ENCODE measurements around the gene PLK1. TPM values are rescaled to one million over a fixed set of nuclear protein-coding genes. Genes with fewer than 3 reads are reported as not detected.

PLK1 gene
- total and polyA plus RNA-seq, 4 donors: 1.9 to 3.6 (median 3.2) TPM

DNA sequence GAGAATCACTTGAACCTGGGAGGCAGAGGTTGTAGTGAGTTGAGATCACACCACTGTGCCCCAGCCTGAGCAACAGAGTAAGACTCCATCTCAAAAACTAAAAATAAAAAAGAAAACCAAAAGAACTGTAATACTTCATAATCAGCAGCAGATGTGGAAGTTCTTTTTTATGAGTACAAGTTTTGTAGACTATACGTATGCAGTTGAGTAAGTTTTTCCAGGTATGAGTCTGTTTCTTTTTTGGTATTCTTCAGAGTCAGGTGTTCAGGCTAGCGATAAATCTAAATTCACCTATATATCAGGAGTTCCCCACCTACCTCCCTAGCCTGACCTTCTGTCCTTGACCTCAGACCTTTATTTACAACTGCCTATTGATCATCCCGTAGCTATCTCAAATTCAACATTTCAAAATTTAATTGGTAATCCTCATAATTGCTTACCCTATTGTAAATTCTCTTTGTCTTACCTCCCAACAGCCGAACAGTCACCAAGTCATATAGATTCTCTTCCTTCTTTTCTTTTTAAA, 26.7 kb upstream of the PLK1 start:
- no peaks in the 10 kb centered on the region for H3K9me3 ChIP-seq (ENCODE audit: control insufficient read depth in 4 of 4, insufficient read depth in 3 of 4, low read length in 3 of 4)
- peaks cover 0 to 3% (median 0%) of the 10 kb centered on the region in 5 donors for H3K4me1 ChIP-seq (ENCODE audit: control insufficient read depth in 5 of 5, insufficient read depth in 5 of 5, low read length in 5 of 5)
- H3K4me3 ChIP-seq: no peak overlapping the region
- H3K36me3 ChIP-seq (ENCODE audit: control insufficient read depth in 4 of 4, insufficient read depth in 4 of 4, low read length in 4 of 4): peaks cover 0 to 10% (median 7%) of the 10 kb centered on the region in 4 donors
- DNase-seq (no peak), ATAC-seq (ENCODE audit: insufficient read depth, low FRiP score) (no peak)
- 85 to 95% methylated on average over 4 of the region's 4 CpGs for WGBS, 2 donors
- no peak overlapping the region for H3K27ac ChIP-seq (ENCODE audit: low read depth in 1 of 2, low read length in 1 of 2)
- H3K9ac ChIP-seq (ENCODE audit: insufficient read depth in 1 of 2, low read length in 2 of 2): no peak overlapping the region
- H3K27me3 ChIP-seq (ENCODE audit: control insufficient read depth in 3 of 3, insufficient read depth in 3 of 3, low read length in 2 of 3): no peaks in the 10 kb centered on the region
- TF ChIP-seq, protein P1, sequence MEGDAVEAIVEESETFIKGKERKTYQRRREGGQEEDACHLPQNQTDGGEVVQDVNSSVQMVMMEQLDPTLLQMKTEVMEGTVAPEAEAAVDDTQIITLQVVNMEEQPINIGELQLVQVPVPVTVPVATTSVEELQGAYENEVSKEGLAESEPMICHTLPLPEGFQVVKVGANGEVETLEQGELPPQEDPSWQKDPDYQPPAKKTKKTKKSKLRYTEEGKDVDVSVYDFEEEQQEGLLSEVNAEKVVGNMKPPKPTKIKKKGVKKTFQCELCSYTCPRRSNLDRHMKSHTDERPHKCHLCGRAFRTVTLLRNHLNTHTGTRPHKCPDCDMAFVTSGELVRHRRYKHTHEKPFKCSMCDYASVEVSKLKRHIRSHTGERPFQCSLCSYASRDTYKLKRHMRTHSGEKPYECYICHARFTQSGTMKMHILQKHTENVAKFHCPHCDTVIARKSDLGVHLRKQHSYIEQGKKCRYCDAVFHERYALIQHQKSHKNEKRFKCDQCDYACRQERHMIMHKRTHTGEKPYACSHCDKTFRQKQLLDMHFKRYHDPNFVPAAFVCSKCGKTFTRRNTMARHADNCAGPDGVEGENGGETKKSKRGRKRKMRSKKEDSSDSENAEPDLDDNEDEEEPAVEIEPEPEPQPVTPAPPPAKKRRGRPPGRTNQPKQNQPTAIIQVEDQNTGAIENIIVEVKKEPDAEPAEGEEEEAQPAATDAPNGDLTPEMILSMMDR (IDR thresholded peaks at IDR 0.05; ENCODE audit: control extremely low read depth, extremely low read depth): no peak

DNA sequence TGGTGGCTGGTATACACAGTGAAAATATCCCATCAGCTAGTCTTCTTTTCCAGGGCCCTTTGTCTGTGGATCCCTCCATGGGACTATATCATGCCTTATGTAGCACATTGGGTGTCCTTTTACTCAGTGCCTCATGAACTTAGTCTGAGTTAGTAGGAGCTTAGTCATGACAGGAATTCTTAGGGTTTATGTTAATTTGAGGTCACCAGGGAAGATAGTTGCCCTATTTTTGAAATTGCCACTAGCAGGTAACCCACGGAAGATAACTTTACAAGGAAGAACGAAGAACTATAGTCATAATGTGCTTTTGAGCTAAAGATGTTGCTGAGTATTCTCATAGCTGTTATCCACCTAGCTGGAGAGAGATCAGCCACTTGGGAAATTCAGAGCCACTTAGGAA, 14.8 kb upstream of the PLK1 start:
- peaks cover 0 to 13% (median 0%) of the 10 kb centered on the region in 5 donors for H3K4me1 ChIP-seq (ENCODE audit: control insufficient read depth in 5 of 5, insufficient read depth in 5 of 5, low read length in 5 of 5)
- 92 to 97% methylated on average over 2 of the region's 2 CpGs for WGBS, 2 donors

DNA sequence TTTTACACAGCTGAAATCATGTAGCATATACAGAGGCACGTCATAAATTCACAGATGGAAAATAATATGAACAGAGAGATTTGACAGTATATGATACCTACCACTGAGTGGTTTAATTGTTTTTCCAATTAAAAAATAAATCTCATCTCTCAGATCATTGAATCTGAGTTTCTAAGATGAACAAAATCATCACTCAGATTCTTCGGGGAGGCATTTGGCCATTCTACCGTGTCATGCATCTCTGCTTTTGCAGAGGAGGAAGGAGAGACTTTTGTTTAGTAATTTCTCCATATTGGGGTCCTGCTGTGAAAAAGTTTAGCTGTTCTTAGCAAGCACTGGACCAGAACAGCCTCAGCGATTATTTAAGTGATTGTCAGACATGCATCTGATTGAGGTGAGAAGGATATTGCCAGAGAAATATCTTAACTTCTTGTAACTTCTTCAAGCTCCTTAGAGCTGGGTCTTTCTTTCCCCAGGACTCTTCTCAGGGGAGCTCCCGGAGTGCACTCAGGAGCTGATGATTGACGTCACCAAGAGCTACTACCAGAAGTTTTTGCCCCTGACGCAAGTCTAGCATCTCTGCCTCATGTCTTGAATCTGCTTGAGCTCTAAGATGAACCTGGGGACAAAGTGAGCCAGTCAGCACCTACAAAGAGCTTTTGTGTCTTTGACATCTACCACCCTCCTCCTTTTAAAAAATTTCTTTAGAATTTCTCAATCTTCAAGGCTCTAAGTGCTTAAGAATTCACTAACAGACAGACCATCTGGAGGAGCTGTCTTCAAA, 11.9 kb upstream of the PLK1 start:
- TF ChIP-seq, protein P1 (IDR thresholded peaks at IDR 0.05; ENCODE audit: control extremely low read depth, extremely low read depth): no peak

More for the DNA sequence above, 14.8 kb upstream of the PLK1 start:
- Histone ChIP-seq H3K36me3 (ENCODE audit: control insufficient read depth in 4 of 4, insufficient read depth in 4 of 4, low read length in 4 of 4) (peaks cover 45 to 71% (median 58%) of the 10 kb centered on the region in 4 donors), H3K27me3 (ENCODE audit: control insufficient read depth in 3 of 3, insufficient read depth in 3 of 3, low read length in 2 of 3) (no peaks in the 10 kb centered on the region), H3K4me3 (no peak overlapping the region), H3K27ac (ENCODE audit: low read depth in 1 of 2, low read length in 1 of 2) (no peak overlapping the region), H3K9ac (ENCODE audit: insufficient read depth in 1 of 2, low read length in 2 of 2) (no peak overlapping the region), H3K9me3 (ENCODE audit: control insufficient read depth in 4 of 4, insufficient read depth in 3 of 4, low read length in 3 of 4) (no peaks in the 10 kb centered on the region)
- no peak for ATAC-seq (ENCODE audit: insufficient read depth, low FRiP score)
- TF ChIP-seq, protein P1 (IDR thresholded peaks at IDR 0.05; ENCODE audit: control extremely low read depth, extremely low read depth): no peak
- DNase-seq: no peak

More for the DNA sequence above, 11.9 kb upstream of the PLK1 start:
- Histone ChIP-seq H3K9me3 (ENCODE audit: control insufficient read depth in 4 of 4, insufficient read depth in 3 of 4, low read length in 3 of 4) (no peaks in the 10 kb centered on the region), H3K4me1 (ENCODE audit: control insufficient read depth in 5 of 5, insufficient read depth in 5 of 5, low read length in 5 of 5) (peaks cover 0 to 13% (median 0%) of the 10 kb centered on the region in 5 donors), H3K27ac (ENCODE audit: low read depth in 1 of 2, low read length in 1 of 2) (no peak overlapping the region), H3K9ac (ENCODE audit: insufficient read depth in 1 of 2, low read length in 2 of 2) (no peak overlapping the region), H3K4me3 (no peak overlapping the region), H3K36me3 (ENCODE audit: control insufficient read depth in 4 of 4, insufficient read depth in 4 of 4, low read length in 4 of 4) (peaks cover 52 to 75% (median 57%) of the 10 kb centered on the region in 4 donors), H3K27me3 (ENCODE audit: control insufficient read depth in 3 of 3, insufficient read depth in 3 of 3, low read length in 2 of 3) (no peaks in the 10 kb centered on the region)
- DNase-seq (no peak), ATAC-seq (ENCODE audit: insufficient read depth, low FRiP score) (no peak)
- 93 to 94% methylated on average over 7 of the region's 7 CpGs for WGBS, 2 donors
